Measurements from ENCODE around the gene GREB1.

The GREB1 gene

DNA sequence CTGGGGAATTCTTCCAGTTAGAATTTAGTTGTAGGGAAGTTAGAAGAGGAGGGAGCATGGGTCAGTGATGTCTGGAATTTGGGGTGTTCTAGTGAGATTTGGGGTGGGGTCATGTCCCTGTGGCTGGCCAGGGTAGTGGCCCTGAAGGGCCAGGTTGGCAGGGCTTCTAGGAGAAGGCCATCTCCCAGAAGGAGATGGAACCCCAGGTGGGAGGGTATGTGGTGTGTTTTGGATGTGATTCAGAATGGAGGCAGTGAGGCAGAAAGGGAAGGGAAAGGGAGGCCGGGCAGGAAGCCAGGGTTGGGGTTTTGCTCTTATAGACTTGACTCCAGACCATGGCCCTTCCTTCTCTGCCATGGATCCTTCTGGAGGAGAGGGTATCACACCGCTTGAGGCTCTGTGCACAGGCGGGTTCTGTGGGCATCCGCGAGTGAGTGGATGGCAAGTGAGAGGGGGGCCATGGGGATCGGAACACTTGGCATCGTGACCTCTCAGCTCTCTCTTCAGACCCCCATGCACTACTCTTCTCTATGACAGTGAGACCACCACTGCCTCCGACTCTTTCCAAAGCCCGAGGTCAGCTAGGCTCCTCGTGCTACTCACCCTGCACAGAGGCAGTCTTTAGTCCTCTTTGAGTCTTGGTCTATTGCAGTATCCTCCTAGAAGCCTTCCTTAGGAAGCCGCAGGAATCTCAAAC, 7.3 kb downstream of the GREB1 start:
- no peak for DNase-seq

GRCh38 chr2:11541693-11542274, 7.9 kb downstream of the GREB1 start:
- no peak for DNase-seq

- DNase-seq, result no peak
Measured at GRCh38 chr2:11542275-11542819, 8.5 kb downstream of the GREB1 start.

GRCh38 chr2:11543337-11544216, 9.7 kb downstream of the GREB1 start:
- no peak for DNase-seq

- no peak for DNase-seq
Measured at GRCh38 chr2:11546072-11546471, 12.2 kb downstream of the GREB1 start.

DNA sequence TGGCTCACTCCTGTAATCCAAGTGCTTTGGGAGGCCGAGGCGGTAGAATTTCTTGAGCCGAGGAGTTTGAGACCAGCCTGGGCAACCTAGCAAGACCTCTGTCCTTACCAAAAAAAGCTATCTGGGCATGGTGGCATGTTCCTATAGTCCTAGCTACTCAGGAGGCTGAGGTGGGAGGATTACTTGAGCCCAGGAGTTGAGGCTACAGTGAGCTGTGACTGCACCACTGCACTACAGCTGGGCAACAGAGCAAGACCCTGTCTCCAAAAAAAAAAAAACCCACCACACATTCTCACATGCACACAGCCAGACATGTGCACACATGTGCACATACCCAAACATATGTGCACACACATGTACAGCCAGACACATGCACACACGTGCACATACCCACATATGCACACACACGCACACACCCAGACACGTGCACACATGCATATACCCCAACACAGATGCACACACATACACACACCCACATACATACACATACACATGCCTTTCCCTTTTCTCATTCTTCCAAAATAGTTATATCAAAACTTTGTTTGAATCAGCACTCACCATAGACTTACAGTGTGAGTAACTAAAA, 14.2 kb downstream of the GREB1 start:
- no peak for DNase-seq

DNA sequence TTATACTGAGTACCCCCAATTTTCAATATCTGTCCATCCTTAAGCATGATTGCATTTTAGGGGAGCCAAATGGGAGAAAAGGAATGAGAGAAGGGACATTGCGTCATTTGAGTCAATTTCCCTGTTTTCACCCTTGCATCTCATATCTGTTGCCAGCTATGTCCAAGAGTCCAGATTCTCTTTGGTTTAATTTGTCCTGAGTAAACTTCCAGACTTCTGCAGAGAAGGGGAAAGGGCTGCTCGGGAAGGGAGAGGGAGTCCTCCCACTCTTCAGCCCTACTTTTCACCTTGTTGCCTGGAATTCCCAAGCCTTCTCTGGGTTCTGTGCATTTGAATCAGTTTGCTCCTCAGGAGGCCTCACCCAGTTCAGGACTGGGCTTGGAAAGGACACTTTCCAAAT, 16.5 kb downstream of the GREB1 start:
- DNase-seq, result no peak

GRCh38 chr2:11550901-11551568, 17.2 kb downstream of the GREB1 start:
- no peak for DNase-seq

- no peak for DNase-seq
Measured at GRCh38 chr2:11551569-11552259, 17.9 kb downstream of the GREB1 start.

- DNase-seq, result no peak
Measured at GRCh38 chr2:11552260-11552638, 18.4 kb downstream of the GREB1 start.

- no peak for DNase-seq
Measured at GRCh38 chr2:11553661-11554398, 20.0 kb downstream of the GREB1 start.

GRCh38 chr2:11554399-11554716, 20.5 kb downstream of the GREB1 start:
- no peak for DNase-seq

- DNase-seq, result no peak
Measured at GRCh38 chr2:11556101-11556806, 22.4 kb downstream of the GREB1 start.

DNA sequence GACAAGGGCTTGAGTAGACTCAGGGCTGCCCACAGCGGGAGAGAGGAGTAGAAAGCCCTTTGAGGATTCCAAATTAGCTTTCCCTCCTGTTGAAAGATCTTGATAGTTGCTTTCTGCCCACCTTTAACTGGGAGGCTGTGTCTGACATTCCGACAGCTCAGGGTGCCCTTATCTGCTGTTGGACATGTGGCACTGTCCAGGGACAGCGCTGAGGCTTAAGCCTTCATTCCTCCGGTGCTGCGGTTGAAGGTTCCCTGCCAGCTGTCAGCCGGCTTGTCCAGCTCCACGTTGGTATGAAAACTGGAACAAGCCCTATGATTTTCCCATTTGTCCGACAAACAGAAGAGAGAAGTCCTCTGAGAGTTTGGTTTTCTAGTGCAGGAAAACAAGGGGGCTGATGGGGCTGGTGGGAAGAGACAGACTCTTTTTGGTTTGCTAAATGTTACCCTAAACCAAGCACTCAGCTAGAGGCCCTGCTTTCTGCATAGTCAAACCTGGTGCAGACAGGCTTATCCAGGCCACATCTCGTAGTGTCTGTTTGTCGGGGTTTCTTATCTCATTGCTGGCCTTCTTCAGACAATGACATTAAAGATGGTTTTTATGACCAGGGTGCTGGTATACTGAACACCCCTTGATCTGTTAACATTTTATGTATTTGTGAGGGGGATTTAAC, 24.5 kb downstream of the GREB1 start:
- no peak for DNase-seq

DNA sequence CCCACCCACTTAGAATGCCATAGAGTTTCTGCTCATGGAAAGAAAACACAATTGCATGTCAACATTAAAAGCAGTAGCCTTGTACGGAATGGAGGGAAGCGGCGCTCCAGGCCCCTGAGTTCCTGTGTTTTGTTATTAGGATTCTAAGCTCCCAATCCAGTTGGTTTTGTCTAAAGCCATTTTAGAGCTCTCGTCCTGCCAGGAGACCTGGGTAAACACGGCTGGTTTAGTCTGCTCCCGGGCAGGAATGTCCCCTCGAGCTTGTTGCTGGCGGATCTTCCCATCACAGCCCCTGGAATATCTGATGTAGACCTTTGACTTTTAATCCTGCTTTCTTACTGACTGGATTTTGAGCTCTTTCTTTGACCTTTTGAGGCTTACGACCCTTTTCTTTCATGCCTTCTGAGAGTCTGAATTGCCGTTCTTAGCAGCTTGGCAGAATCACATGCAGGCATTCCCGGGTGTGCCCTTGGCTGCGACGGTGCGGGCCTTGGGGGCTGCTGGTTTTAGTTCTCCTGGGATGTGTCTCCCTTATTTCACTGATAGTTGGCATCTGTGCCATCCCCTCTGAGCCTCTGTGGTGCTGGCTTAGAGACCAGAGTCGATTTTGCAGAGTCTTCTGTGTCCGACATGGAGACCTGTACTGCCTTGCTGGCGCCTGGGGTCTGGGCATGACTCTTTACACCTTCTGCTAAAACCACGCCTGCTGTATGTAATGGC, 25.4 kb downstream of the GREB1 start:
- no peak for DNase-seq

DNA sequence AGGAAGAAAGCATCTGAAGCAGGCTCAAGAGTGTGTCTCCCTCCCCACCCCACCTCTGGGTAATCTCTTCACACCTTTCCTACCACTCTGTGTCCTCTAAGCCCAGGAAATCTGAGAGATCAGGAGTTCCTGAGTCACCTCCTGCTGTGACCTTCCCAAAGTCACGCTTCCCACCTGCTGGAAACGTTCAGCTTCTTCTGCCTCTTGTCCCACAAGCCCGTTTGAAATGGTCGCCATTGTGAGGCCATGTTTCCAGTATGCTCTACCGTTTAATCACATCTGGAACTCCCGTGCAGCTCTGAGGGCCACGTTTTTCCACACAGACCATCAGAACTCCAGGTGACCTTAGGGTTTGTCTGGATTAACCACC, 25.9 kb downstream of the GREB1 start:
- no peak for DNase-seq

DNA sequence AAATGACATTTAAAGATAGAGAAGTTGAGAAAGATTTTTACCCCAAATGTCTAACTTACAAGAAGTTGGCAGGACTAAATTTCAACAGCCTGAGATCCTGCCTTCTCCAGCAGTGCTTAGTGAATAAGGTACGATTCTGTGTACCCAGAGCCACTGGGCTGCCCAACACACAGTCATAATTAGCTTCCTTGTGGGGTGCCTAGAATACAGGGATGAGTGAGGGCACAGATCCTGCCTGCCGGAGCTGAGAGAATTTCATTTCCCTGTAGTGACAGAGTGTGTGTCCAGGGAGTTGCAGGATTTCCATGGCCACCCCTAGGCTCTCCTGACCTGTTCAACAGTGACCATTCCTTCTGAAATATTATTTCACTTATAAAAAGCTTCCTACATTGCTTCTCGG, 27.0 kb downstream of the GREB1 start:
- no peak for DNase-seq

GRCh38 chr2:11562011-11562410, 28.2 kb downstream of the GREB1 start:
- no peak for DNase-seq

GRCh38 chr2:11562476-11562875, 28.6 kb downstream of the GREB1 start:
- no peak for DNase-seq
